ENCODE results near the gene FEZ2.

DNA sequence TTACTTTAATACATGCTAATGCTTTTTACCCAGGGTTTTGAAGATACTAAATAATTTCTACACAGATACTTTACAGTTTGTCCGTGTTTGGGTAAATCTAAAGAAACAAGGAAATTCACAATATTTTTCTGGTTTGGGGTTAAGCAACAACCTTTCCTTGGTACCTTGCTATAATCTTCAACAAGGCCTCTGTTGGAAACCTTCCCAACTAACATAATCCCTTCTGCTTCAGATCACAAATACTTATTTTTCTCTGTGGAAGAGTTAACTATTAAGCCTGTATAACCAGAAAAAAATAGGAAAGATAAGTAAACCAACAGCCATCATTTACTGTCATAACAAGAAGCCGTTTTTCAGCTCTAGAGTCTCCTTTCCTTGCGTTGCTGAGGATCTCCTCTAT lies 15.0 kb downstream of the FEZ2 start:
- TF ChIP-seq, protein P1, sequence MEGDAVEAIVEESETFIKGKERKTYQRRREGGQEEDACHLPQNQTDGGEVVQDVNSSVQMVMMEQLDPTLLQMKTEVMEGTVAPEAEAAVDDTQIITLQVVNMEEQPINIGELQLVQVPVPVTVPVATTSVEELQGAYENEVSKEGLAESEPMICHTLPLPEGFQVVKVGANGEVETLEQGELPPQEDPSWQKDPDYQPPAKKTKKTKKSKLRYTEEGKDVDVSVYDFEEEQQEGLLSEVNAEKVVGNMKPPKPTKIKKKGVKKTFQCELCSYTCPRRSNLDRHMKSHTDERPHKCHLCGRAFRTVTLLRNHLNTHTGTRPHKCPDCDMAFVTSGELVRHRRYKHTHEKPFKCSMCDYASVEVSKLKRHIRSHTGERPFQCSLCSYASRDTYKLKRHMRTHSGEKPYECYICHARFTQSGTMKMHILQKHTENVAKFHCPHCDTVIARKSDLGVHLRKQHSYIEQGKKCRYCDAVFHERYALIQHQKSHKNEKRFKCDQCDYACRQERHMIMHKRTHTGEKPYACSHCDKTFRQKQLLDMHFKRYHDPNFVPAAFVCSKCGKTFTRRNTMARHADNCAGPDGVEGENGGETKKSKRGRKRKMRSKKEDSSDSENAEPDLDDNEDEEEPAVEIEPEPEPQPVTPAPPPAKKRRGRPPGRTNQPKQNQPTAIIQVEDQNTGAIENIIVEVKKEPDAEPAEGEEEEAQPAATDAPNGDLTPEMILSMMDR (IDR thresholded peaks at IDR 0.05) = no peak
- TF ChIP-seq ZFX (IDR thresholded peaks at IDR 0.05; ENCODE audit: borderline replicate concordance) = no peak

Data from 22Rv1 (cell line).